SHP77 treated with DMSO at 0.1 percent for 48 hours (cell line): Measurements from ENCODE around the gene C1orf198.
A peak's percentile ranks its signal among the peaks of the same experiment; 100 is the strongest.

Source experiments
- DNase-seq: peaks from one replicate; lab custom pipeline; 2025; lab: John Stamatoyannopoulos, UW

Gene C1orf198

GRCh38 chr1:230867903-230868735 lies at the start of gene C1orf198:
Gene C1orf198 (minus strand): TSS chr1:230868521. CDS start chr1:230868512, 9 bp downstream.
- DNase-seq, result no peak

GRCh38 chr1:230917284-230918135 lies 49.2 kb upstream of the C1orf198 start:
- DNase-seq, result peak; percentile 28

DNA sequence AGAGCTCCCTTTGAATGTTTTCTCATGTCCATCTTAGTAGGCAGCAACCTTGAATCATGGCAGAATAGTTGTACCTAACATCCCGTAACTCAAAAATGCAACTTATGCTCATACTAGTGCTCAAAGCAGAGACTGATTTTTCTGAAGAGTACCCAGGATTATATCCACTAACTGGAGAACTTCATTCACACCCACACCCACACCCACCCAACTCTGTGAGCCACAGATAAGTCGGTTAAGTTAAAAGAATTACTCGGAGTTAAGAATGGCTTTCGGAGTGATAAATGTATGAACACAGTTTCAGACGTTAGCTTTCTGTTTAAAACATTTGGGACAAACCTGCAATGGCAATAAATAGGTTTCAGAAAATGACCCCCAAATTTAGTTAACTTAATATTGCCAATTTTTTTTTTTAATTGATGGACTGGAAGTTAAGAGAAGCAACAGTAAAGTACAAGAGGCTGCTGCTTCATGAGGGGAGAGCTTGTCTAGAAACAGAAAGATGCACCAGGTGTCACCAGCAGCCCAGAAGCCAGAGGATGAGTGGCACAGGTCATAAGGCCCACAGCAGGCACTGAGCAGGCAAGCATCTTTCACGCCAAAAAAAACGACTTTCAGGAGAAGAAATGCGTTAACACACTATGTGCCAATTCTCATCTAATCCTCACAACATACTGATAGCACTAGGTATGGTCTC lies 48.4 kb upstream of the C1orf198 start:
- no peak for DNase-seq

GRCh38 chr1:230915078-230915477 lies 46.8 kb upstream of the C1orf198 start:
- no peak for DNase-seq

GRCh38 chr1:230913496-230913895 lies 45.2 kb upstream of the C1orf198 start:
- no peak for DNase-seq

DNA sequence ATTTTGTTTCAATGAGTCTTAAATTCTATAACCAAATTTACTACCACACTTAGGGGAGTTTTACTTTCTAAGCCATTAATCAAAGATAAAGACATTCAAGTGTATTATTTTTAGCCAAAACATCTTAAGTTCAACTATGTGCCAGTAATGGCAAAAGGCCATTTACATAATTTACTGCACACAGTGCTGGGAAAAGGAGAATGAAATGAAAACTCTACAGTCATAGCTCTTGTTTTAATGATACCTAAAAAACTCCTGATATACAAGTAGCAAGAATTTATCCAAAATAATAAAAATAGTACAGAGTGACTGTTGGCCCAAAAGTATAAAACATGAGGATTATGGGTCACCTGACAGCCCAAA lies 42.4 kb upstream of the C1orf198 start:
- DNase-seq, result no peak

GRCh38 chr1:230909974-230910754 lies 41.8 kb upstream of the C1orf198 start:
- no peak for DNase-seq

GRCh38 chr1:230907472-230908205 lies 39.3 kb upstream of the C1orf198 start:
- no peak for DNase-seq

DNA sequence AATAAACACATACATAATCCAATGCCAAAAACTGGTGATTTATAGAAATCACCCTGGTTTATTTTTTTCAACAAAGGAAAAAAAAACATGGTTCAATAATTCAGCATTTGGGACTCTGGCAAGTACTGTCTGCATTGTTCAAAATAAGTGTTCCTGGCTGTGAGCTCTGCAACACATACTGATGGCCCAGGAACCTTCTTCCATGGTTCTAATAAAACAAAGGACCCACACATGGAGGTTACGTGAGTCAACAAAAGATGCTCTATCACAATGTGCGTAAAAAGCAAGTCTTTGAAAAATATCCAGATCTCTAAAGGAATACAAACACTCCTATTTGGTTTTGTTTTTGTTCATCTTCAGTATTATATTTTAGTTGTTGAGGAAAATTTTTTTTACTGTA lies 37.9 kb upstream of the C1orf198 start:
- no peak for DNase-seq

DNA sequence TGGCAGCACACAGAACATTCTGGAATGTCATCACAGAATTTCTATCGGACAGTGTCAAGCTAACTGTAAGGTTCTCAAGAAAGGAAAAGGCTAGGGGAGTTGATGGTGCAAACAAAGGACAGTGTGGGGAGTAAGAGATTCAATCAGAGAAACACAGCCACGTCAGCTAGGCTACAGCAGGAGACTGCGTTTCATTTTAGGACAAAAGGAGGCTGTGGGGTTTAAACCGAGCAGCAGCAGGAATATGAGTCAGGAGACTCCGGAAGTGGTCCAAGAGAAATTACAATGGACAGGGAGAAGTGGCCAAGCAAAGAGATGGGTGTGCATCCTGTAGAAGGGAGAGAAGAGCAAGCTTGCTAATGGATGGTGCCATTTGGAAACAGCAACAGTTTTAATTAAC lies 37.4 kb upstream of the C1orf198 start:
- no peak for DNase-seq

GRCh38 chr1:230902349-230902923 lies 34.1 kb upstream of the C1orf198 start:
- DNase-seq, result no peak

DNA sequence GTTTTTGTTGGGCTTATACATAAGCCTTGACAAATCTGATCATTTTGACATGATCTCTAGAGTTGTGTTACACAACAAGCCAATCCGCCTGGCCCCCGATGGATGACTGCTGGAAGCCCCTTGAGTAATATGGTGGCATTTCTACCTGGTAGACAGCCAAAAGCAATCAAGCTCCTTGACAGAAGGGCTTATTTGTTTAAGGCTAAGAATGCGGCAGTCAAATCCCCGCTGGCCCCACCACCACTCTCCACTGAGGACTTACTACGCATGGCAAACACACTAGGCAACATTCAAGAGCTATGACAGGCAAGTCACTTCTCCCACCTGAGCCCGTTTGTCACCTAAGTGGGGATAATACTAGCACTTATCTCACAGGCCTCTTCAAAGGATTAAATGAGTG lies 33.4 kb upstream of the C1orf198 start:
- no peak for DNase-seq

DNA sequence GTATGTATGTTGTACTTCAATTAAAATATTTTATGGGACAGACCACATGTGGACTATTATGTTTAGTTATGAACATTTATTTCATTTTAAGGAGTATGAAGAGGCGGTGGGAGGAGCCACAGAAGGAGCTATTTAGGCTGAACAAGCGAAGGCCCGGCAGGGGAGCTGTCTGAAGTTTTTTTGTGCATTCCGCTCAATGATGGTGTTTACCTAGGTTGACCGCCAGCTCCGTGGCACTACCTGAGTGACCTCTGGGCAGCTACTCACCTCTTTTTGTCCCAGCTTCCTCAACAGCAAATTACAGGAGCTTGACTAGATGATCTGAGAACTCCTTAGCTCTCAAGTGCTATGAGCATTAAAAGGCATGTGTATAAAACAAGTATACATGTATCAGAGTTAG lies 32.7 kb upstream of the C1orf198 start:
- DNase-seq, result no peak

GRCh38 chr1:230899841-230900251 lies 31.5 kb upstream of the C1orf198 start:
- no peak for DNase-seq

- no peak for DNase-seq
Observed at GRCh38 chr1:230898748-230899147, 30.4 kb upstream of the C1orf198 start.

DNA sequence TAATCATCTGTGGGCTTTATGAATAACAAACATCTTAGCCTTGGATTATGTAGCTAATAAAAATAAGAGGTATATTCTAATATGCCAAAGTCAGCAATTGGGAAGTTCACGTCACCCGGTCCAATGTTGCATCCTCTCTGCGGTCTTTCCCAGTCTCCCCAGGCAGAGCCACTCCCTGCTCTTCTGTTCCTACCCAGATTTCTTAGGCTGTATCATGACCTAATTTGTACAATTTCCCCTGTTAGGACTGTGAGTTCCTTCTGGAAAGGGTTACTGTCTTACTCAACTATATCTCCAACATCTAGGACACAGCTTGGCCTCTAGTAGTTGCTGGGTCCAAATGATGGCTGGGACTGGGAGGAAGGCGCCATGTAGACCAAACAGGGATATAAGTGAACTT lies 29.8 kb upstream of the C1orf198 start:
- DNase-seq, result no peak

- no peak for DNase-seq
Observed at GRCh38 chr1:230896779-230897178, 28.5 kb upstream of the C1orf198 start.

- DNase-seq, result no peak
Observed at GRCh38 chr1:230895452-230895851, 27.1 kb upstream of the C1orf198 start.

DNA sequence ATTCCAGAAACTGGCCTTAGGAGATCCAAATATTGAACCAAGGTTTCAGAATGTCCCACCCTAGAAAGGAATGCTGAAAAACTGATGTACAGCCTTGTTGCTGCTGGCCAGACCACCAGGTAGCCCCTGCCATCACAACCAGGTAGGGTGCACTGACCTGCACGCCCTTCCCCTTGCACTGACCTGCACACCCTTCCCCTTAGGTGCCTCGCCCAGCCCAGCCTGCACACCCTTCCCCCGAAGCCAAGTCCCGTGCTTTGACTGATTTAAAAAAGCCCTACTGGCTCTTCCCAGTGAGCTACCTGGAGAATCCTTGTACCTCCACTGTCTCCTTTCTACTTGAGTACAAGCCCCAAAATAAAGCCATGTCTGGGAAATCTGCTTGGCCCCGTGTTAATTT lies 26.3 kb upstream of the C1orf198 start:
- no peak for DNase-seq

DNA sequence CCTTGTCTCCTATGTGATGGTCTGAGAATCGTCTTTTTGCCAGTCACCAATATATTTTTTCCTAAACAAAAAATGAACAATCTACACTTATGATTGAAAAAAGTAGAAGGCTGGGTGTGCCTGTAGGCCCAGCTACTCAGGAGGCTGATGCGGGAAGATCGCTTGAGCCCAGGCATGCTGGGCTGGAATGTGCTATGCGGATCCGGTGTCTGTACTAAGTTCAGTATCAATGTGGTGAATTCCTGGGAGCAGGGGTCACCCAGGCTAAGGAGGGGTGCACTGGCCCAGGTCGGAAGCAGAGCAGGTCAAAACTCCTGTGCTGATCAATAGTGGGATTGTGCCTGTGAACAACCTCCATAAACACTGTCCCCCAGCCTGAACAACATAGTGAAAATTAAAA lies 25.7 kb upstream of the C1orf198 start:
- DNase-seq, result no peak

DNA sequence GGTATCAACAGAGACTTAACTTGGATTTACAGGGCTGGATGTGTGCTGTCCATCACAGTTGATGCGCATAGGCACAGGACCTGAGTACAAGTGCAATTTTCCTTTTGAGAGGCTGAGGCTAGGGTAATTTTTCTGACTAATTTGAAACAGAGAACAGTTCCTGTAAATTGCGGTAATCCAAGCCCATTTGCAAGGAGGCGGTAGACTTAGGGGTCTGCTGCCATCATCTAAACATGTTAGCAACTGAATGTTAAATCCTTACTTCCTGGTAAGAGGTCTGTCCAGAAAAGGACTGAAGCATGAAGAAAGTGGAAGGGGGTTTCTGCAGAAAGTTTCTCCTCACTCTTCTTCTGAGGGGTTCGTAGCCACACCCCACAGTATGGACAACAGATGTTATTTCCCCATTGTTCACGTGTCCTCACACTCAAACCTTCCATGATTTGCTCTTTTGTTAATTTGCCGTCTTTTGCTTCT lies 23.7 kb upstream of the C1orf198 start:
- no peak for DNase-seq
